ENCODE results near the gene SPIB.
"Not testable (repeated sequence)": the region's sequence is repeated elsewhere in the genome, so short reads cannot be mapped to it uniquely, and the experiment has no call there.

Gene SPIB

DNA sequence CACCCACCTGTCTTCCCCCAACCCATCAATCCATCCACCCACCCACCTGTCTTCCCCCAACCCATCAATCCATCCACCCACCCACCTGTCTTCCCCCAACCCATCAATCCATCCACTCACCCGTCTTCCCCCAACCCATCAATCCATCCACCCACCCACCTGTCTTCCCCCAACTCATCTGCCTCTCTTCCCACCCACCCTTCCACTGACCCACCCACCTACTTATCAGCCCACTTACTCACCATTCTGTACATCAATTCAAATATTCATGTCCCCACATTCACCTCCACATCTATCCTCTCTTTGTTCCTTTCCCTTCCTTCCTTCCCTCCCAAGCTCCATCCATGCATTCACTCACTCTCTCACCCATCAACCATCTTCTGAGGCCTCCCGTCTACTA is 20.4 kb downstream of the SPIB start:
- not testable (repeated sequence) for DNase-seq (ENCODE audit: low read depth in 2 of 2)

DNA sequence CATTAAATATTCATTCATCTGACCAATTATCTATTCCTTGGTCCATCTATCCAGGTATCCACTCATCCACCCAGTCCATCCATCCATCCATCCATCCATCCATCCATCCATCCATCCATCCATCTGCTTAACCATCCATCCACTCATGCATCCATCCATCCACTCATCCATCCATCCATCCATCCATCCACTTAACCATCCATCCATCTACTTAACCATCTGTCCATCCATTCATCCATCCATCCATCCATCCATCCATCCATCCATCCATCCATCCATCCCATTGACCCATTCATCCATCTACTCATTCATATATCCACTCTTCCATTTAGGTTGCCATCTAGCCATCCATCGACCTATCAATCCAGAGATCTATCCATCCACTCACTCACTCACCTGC is 25.3 kb downstream of the SPIB start:
- no peak for DNase-seq (ENCODE audit: low read depth in 2 of 2)

DNA sequence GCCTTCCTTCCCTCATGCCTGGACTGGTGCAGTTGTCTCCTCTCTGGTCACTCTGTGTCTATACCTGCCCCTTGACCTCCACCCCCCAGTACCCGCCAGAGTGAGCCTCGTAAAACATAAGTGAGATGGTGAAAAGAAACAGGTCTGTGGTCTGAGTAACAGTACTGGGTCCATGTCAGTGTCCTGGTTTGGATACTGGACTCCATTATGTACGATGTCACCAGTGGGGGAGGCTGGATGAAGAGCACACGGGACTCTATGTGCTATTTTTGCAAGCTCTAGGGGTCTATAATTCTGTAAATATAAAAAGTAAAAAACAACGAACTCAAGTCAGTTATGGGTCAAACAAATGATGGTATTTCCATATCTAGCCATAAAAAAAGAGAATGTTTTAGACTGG is 28.3 kb downstream of the SPIB start:
- no peak for DNase-seq (ENCODE audit: low read depth in 2 of 2)

DNA sequence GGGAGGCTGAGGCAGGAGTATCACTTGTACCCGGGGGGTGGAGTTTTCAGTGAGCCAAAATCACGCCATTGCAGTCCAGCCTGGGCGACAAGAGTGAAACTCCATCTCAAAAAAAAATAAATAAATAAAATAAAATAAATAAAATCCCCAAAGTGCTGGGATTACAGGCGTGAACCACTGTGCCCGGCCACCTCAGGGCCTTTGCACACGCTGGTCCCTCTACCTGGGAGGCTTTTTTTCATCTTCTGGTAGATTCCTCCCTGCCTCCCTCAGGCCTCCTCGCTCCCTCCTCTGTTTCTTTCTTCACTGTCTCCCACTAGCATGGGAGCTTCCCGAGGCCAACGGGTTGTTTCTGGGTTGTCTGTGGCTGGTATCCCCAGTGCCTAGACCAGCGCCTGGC is 29.0 kb downstream of the SPIB start:
- no peak for DNase-seq (ENCODE audit: low read depth in 2 of 2)

DNA sequence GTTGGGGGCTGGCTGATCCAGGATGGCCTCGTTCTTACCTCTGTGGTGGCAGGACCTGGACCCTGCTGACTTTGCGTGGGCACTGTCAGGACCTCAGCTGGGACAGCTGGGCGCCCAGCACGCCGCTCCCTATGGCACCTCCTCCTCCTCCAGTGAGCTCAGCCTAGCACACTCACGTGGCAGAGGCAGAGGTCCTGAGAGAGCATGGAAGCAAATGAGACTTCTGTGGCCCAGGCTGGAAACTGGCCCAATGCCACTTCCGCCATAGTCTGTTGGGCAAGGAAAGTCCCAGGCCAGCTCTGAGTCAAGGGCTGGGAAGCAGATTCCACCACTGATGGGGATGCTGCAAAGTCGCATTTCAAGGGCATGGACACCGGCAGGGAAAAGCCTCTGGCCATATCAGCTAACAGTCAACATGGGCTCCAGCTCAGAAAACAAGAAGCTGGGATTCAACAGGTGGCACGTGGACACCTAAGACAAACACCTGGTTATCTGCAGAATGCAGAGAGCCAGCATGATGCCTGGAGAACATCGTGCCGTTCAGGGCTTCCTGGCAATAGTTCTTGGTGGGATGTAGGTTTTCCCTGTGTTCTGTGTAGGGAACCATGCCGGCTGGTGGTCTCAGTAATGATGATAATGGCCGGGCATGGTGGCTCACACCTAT is 30.6 kb downstream of the SPIB start:
- DNase-seq (ENCODE audit: low read depth in 2 of 2) = no peak

DNA sequence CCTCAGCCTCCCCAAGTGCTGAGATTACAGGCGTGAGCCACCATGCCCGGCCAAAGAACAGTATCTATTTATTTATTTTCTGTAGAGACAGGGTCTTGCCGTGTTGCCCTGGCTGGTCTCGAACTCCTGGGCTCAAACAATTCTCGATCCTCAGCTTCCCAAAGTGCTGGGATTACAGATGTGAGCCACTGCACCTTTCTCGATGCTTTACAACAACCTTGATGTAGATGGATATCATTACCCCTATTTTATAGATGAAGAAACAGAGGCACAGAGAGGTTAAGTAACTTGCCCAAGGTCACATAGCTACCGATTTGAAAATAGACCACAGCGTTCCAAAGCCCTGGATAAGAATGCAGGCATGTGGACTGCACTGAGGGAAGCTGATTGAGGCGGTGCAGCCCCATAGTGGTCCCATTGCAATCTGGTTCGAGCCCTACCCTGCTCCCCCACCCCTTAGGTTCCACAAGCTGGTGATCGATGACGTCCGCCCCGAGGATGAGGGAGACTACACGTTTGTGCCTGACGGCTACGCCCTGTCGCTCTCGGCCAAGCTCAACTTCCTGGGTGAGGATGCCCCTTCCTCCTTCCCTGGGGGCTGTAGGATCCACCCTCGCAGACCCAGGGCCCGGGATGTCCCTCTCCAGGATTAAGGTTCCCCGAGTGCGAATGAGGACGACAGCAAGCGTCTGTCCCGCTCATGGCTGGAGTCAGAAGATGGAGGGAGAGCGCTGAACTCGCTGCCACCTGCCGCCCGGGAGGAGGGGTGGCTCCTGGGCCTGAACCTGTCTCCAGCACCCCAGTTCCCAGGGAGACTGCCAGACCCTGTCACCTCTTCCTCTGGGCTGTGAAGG is 31.9 kb downstream of the SPIB start:
- DNase-seq (ENCODE audit: low read depth in 2 of 2) = no peak

DNA sequence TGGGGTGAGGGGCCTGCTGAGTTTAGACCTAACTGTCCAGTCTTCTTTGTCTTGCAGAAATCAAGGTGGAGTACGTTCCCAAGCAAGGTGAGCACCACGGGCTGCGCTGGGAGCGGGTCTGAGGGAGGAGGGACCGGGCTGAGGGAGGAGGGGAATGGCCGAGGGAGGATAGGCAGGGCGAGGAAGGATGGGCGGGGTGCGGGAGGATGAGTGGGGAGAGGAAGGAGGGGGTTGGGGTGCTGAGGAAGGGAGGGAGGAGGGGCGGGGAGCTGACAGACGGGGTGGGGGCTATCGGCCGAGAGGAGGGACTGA is 32.4 kb downstream of the SPIB start:
- DNase-seq (ENCODE audit: low read depth in 2 of 2) = no peak

DNA sequence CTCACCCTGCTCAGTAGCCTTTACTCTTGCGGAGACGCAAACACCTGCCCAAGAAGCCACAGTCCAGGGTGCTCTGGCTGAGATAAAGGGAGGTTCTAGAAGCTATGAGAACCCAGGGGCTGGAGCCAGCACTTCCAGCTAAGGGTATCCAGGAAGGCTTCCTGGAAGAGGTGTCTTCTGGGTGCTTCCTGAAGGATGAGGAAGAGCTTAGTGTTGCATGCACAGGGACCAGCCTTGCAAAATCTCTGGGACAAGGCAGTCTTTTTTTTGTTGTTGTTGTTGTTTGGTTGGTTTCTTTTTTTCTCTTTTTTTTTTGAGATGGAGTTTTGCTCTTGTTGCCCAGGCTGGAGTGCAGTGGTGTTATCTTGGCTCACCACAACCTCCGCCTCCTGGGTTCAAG is 34.5 kb downstream of the SPIB start:
- DNase-seq (ENCODE audit: low read depth in 2 of 2) = no peak

DNA sequence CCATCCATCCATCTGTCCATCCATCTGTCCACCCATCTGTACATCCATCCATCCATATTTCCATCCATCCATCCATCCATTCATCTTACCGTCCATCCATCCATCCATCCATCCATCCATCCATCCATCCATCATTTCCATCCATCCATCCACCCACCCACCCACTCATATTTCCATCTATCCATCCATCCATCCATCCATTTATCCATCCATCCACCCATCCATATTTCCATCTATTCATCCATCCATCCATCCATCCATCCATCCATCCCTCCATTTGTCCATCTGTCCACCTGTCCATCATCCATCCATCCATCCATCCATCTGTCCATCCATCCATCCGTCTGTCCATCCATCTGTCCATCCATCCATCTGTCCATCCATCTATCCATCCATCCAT is 37.3 kb downstream of the SPIB start:
- DNase-seq (ENCODE audit: low read depth in 2 of 2) = no peak

DNA sequence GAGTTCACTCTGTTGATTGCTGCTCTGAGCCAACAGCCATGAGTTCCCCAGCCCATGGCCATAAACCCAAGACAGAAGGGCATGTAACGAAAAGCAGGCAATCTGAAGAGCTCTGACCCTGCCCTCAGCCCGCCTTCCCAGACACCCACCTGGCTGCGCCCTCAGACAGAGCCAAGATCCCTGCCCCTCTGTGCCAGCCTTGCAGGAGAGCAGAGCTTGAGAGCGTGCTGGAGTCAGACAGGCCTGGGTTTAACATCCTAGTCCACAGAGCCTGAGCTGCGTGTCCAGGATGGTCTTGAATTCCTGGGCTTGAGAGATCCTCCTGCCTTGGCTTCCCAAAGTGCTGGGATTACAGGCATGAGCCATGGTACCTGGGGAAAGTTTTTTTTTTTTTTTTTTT is 38.6 kb downstream of the SPIB start:
- DNase-seq (ENCODE audit: low read depth in 2 of 2) = no peak

DNA sequence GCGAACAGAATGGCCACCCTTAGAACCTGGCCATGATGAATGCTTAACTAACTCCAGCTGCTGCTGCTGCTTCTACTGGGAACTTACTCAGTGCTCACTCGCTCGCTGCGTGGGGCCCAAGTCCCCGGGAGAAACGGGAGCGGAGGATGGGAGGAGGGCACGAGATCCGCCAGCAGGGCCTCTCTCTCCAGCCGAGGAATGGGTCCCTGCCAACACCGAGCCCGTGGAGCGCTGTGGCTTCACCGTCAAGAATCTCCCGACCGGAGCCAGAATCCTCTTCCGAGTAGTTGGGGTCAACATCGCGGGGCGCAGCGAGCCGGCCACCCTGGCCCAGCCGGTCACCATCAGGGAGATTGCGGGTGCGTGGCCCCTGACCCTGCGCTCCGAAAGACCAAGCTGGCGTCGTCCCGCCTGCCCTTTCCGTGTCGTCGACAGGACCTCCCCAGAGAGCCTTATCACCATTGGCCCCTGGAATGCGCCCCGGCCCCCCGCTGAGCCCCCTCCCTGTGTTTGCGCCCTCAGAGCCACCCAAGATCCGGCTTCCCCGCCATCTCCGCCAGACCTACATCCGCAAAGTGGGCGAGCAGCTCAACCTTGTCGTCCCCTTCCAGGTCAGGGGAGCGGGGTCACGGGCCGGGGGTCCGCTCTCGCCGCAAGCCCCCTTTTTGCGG is 39.8 kb downstream of the SPIB start:
- no peak for DNase-seq (ENCODE audit: low read depth in 2 of 2)

DNA sequence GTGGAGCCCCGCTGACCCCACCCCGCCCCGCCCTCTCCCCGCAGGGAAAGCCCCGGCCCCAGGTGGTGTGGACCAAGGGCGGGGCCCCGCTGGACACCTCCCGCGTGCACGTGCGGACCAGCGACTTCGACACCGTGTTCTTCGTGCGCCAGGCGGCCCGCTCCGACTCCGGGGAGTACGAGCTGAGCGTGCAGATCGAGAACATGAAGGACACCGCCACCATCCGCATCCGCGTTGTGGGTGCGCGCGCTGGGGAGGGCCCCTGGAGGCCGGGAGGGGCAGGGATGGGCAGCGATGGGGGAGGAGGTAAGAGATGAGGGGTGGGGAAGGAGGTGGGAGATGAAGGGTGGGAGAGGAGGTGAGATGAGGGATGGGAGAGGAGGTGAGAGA is 40.3 kb downstream of the SPIB start:
- DNase-seq (ENCODE audit: low read depth in 2 of 2) = no peak

DNA sequence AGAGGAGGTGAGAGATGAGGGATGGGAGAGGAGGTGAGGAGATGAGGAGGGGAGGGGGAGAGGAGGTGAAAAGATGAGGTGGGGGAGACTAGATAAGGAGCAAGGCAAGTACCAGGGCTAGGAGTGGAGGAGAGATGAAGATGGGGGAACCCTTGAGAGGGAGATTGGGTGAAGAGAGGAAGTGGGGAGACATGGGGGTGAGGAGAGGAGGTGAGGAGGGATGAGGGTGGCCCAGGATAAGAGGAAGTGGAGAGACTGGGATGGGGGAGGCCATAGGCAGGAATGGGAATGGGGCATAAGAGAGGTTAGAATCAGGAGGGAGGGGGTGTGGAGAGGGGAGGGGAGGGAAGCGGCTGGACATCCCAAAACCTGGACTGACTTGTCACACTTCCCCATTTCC is 40.9 kb downstream of the SPIB start:
- DNase-seq (ENCODE audit: low read depth in 2 of 2) = no peak

DNA sequence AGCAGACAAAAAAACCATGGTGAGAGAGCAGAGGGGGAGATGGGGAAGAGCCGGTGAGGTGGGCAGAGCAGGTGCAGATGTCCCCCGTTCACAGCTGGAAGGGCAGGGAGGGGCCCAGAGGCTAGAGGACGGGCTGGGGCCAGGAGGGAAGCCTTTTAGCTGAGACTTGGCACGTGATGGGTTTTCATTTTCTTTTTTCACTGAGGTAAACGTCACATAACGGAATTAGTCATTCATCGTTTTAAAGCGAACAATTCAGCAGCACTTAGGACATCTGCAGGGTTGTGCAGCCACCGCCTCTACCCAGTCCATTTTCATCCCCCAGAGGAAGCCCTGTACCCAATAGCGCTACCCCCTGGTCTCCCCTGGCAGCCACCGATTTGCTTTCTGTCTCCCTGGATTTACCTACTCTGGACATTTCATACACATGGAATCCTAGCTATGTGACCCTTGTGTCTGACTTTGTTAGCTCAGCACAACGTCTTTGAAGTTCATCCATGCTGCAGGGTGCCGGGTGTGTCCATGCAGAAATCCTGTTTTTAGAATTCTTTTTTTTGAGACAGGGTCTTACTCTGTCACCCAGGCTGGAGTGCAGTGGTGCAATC is 41.5 kb downstream of the SPIB start:
- no peak for DNase-seq (ENCODE audit: low read depth in 2 of 2)

DNA sequence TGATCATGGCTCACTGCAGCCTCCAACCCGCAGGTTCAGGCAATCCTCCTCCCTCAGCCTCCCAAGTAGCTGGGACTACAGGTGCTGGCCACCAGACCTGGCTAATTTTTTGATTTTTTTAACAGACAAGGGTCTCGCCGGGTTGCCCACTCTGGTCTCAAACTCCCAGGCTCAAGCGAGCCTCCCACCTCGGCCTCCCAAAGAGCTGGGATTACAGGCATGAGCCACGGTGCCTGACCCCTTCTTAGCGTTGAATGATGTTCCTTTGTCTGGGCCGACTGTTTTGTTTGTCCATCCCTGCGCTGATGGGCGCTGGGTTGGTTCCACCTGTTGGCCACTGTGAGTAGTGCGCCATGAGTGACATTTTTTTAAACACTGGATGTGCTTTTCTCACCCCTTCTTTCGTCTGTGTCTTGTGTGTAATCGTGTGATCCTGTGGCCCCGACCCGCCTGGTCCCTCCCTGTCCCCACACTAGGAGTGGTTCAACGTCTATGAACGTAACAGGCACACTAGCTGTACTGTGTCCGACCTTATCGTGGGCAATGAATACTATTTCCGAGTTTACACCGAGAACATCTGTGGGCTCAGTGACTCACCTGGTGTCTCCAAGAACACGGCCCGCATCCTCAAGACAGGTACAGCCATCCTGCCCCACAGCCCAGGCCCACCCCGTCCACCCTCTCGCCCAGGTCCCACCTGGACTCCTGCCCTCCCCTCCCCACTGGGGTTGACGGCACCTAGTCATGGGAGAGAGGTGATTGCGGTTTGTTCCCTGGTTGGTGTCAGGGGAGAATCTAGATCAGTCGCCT is 42.5 kb downstream of the SPIB start:
- DNase-seq (ENCODE audit: low read depth in 2 of 2) = peak; percentile 40 to 50

DNA sequence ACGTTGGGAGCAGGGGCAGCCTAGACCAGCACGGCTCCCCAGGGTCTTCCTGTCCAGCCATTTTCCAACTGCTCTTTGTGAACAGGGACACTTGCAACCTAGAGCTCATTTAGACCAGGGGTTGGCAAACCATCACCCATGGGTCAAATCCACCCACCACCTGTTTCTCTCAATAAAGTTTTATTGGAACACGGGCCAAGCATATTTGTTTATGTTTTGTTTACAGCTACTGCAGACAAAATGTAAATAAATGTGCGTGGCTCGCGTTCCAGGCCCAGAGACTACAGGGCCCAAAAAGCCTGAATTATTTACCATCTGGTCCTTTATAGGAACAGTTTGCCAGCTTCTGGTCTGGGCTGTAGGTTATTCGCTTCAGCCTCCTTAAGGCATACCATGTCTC is 44.2 kb downstream of the SPIB start:
- no peak for DNase-seq (ENCODE audit: low read depth in 2 of 2)

DNA sequence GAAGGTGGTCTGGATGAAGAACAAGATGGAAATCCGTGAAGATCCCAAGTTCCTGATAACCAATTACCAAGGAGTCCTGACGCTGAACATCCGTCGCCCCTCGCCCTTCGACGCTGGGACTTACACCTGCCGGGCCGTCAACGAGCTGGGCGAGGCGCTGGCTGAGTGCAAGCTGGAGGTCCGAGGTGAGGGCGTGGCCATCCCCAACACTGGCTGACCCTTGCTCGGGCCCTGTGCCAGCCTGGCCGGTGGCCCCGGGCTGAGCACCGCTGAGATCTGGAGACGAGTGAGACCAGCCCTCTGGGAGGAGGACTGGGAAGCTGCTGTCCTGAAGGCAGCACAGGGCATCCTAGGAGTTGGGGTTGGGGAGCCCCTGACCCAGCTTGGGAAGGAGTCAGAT is 45.6 kb downstream of the SPIB start:
- no peak for DNase-seq (ENCODE audit: low read depth in 2 of 2)

DNA sequence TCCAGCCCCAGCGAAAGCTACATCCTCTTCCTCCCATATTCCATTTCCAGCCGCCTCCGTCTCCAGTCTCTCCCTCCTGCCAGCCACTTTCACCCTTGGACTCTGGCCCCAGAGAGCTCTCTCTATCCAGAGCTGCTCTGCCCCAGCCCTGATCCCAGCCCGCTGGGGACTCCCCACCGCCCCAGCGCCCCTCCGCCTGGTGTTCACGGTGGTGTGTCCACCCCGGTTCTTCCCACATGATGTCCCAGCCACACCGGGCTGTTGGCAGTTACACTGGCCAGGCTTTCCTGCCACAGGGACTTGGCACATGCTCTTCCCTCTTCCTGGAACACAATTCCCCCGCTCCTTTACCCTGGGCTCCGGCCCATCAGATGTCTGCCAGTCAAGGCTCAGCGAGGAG is 46.3 kb downstream of the SPIB start:
- DNase-seq (ENCODE audit: low read depth in 2 of 2) = no peak

DNA sequence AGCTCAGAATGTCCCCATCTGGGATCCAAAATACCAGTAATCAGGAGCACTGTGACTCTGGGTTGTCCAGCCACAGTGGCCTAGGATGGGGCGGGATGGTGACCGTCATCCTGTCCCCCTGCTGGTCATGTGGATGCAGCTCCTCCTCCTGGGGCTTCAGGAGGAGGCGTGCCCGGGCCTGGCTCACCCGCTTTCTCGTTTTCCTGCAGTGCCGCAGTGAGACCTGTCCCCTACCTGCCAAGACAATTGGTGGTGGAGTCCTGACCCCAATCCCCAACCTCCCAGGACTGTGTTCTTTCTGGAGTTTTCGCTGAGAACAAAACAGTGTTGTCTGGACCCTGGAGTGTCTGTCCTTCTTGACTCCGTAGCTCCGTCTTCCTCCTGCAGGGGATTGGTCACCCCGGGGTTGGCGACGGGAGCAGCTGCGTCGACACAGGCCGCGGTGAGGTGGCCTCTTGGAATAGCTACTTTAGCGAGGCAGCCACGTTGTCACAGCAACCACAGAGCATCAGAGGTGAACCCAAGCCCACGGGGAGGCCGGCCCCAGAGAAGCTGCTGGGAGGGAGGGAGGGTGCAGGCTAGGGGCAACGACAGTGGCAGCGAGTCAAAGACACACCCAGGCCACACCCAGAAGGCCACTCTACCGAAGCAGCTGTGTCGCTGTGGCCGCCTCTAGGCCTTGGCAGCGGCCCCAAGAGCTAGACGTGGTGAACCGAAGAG is 47.4 kb downstream of the SPIB start:
- no peak for DNase-seq (ENCODE audit: low read depth in 2 of 2)

DNA sequence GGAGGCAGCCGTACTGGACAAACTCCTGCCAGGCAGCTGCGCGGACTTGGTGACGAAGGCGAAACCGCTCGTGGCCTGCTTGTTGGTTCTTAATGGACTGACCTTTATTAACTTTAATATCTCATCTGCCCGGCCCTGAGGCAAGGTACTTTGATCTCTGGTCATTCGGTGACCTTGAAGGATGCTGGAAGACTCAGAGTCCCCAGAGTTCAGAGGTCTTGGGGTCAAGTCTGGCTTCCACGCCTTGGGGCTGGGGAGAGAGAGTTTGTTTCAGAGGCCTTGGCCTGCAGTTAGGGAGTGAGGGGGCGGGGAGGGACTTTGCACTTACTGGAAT is 47.9 kb downstream of the SPIB start:
- DNase-seq (ENCODE audit: low read depth in 2 of 2) = no peak

DNA sequence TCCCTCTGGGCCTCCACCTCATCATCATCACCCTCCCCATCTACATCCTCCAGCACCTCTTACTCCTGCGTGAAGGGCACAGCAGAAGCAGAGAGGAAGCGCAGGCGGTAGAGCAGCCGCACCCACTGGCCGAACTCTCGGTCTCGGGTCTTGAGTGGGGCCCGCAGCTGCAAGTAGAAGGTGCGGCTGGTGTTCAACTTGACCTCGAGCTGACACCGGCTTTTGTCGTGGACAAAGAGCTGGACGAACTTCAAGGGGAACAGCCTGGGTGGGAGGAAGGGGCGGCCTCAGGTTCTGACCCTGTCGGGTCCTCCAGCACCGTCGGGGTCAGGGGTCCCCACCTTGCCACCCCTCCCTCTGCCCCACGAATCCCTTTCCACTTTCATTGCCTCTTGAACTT is 48.8 kb downstream of the SPIB start:
- no peak for DNase-seq (ENCODE audit: low read depth in 2 of 2)

Data from stimulated activated CD8-positive, alpha-beta memory T cell treated with anti-CD3 and anti-CD28 coated beads, Interleukin-2, amount 100 ng/mL, for 48 hours (primary cell).